WTC11 (cell line): ENCODE results near the gene TMEM59L. TPM values are rescaled to one million over a fixed set of nuclear protein-coding genes. Genes with fewer than 3 reads are reported as not detected.

ENCODE experiments used
- ELF4 ChIP-seq: sonication (generic); formaldehyde crosslinking; IDR thresholded peaks from 2 replicates; pipeline ENCODE4 v1.8.1; 2022; ENCODE audit warnings: low read depth, mild to moderate bottlenecking, moderate library complexity, missing genetic modification reagents
- ESRRA ChIP-seq: sonication (generic); formaldehyde crosslinking; IDR thresholded peaks from 2 replicates; pipeline ENCODE4 v1.8.1; 2022; ENCODE audit warnings: mild to moderate bottlenecking, missing genetic modification reagents, borderline replicate concordance
- IRF2 ChIP-seq: sonication (generic); formaldehyde crosslinking; IDR thresholded peaks from 2 replicates; pipeline ENCODE4 v1.8.0; 2022; ENCODE audit warnings: low read depth, missing genetic modification reagents, borderline replicate concordance
- NR2C2 ChIP-seq: sonication (generic); formaldehyde crosslinking; IDR thresholded peaks from 2 replicates; pipeline ENCODE4 v1.8.0; 2022; ENCODE audit warnings: mild to moderate bottlenecking, missing genetic modification reagents
- PRRX2 ChIP-seq: fragments of 250-450 bp; sonication (Bioruptor Pico); IDR thresholded peaks from 2 replicates; pipeline ENCODE4 v1.8.0; 2021; ENCODE audit warnings: mild to moderate bottlenecking
- RELA ChIP-seq: sonication (generic); formaldehyde crosslinking; IDR thresholded peaks from 2 replicates; pipeline ENCODE4 v1.8.1; 2022; ENCODE audit warnings: missing genetic modification reagents, mild to moderate bottlenecking, borderline replicate concordance
- SMAD3 ChIP-seq: sonication (generic); formaldehyde crosslinking; IDR thresholded peaks from 2 replicates; pipeline ENCODE4 v1.8.0; 2022; ENCODE audit warnings: missing genetic modification reagents, mild to moderate bottlenecking, borderline replicate concordance
- SP1 ChIP-seq: sonication (generic); formaldehyde crosslinking; conservative IDR thresholded peaks from 2 replicates; pipeline ENCODE4 v1.8.1; 2022; ENCODE audit warnings: missing genetic modification reagents
- TEAD1 ChIP-seq: sonication (generic); formaldehyde crosslinking; IDR thresholded peaks from 2 replicates; pipeline ENCODE4 v1.8.0; 2022; ENCODE audit warnings: mild to moderate bottlenecking, missing genetic modification reagents
- ZNF138 ChIP-seq: sonication (generic); formaldehyde crosslinking; conservative IDR thresholded peaks from 2 replicates; pipeline ENCODE4 v1.8.1; 2022; ENCODE audit warnings: mild to moderate bottlenecking, moderate library complexity, missing genetic modification reagents
- ZNF219 ChIP-seq: sonication (generic); formaldehyde crosslinking; IDR thresholded peaks from 2 replicates; pipeline ENCODE4 v1.8.0; 2023; ENCODE audit warnings: missing genetic modification reagents, mild to moderate bottlenecking, borderline replicate concordance
- ZNF416 ChIP-seq: fragments of 250-450 bp; sonication (Bioruptor Pico); IDR thresholded peaks from 2 replicates; pipeline ENCODE4 v1.9.0; 2021; ENCODE audit warnings: mild to moderate bottlenecking, inconsistent platforms
- total RNA-seq: library from RNA; stranded (reverse); gene quantifications from 3 replicates; pipeline ENCODE4 v1.2.3, GENCODE V29; 2021
- TF ChIP-seq, protein P1 (sequence below): sonication (generic); formaldehyde crosslinking; IDR thresholded peaks from 2 replicates; pipeline ENCODE4 v1.8.0; 2022; ENCODE audit warnings: mild to moderate bottlenecking, missing genetic modification reagents
- TF ChIP-seq, protein P2 (sequence below): sonication (generic); formaldehyde crosslinking; IDR thresholded peaks from 2 replicates; pipeline ENCODE4 v1.8.0; 2022; ENCODE audit warnings: mild to moderate bottlenecking, missing genetic modification reagents
- TF ChIP-seq, protein P3 (sequence below): fragments of 250-450 bp; sonication (Bioruptor Pico); IDR thresholded peaks from 2 replicates; pipeline ENCODE4 v1.9.0; 2021; ENCODE audit warnings: mild to moderate bottlenecking
- TF ChIP-seq, protein P4 (sequence below): sonication (generic); formaldehyde crosslinking; IDR thresholded peaks from 2 replicates; pipeline ENCODE4 v1.8.1; 2022; ENCODE audit warnings: low read depth, missing genetic modification reagents, borderline replicate concordance
- TF ChIP-seq, protein P5 (sequence below): sonication (generic); formaldehyde crosslinking; conservative IDR thresholded peaks from 2 replicates; pipeline ENCODE4 v1.8.1; 2023; ENCODE audit warnings: mild to moderate bottlenecking, low read depth, missing genetic modification reagents, moderate library complexity
- TF ChIP-seq, protein P6 (sequence below): sonication (generic); formaldehyde crosslinking; IDR thresholded peaks from 2 replicates; pipeline ENCODE4 v1.8.0; 2022; ENCODE audit warnings: missing genetic modification reagents
- TF ChIP-seq, protein P7 (sequence below): sonication (generic); formaldehyde crosslinking; IDR thresholded peaks from 2 replicates; pipeline ENCODE4 v1.8.0; 2022; ENCODE audit warnings: mild to moderate bottlenecking, missing genetic modification reagents
- TF ChIP-seq, protein P8 (sequence below): fragments of 250-450 bp; sonication (Bioruptor Pico); conservative IDR thresholded peaks from 2 replicates; pipeline ENCODE4 v1.9.0; 2021; ENCODE audit warnings: mild to moderate bottlenecking

TMEM59L gene
- total RNA-seq, 1 experiment from 2014 or later: 14.8 TPM

DNA sequence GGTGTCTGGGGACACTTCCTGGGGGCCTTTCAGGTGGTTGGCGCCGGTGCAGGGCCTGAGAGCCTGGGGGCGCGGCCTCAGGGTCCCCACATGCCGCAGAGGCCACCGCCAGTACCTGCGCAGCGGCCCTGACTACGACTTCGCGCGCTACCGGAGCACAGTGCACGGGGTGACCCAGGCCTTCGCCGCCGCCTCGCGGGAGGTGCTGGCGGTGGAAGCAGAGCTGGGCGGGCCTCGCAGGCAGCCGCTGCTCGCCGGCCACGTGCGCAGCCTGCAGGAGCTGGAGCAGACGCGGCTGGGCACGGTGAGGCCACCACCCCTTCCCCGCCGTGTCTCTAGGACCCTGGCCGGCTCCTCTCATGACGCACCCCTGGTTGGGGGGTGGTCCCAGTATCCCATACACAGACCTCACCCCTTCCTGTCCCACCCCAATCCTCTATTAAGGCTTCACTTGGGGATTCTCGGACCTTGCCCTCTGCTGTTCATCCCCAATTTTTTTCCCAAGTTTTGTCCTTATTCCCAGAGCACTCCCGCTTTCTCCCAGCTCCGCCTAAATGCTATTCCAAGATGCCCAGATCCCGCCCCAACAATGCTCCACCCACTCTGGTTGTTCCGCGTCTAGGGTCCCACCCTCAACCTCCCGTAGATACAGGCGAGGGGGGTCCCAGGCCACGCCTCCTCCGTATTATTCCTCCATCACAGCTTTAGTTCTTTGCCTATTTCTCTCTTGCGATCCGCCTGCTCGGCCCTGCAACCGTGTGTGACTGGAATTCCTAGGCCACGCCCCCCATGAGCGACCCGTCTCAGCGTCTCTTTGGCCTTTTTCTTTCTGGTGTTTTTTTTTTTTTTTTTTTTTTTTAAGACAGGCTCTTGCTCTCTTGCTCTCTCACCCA, 23.0 kb upstream of the TMEM59L start (continued):
- TF ChIP-seq, protein P1, sequence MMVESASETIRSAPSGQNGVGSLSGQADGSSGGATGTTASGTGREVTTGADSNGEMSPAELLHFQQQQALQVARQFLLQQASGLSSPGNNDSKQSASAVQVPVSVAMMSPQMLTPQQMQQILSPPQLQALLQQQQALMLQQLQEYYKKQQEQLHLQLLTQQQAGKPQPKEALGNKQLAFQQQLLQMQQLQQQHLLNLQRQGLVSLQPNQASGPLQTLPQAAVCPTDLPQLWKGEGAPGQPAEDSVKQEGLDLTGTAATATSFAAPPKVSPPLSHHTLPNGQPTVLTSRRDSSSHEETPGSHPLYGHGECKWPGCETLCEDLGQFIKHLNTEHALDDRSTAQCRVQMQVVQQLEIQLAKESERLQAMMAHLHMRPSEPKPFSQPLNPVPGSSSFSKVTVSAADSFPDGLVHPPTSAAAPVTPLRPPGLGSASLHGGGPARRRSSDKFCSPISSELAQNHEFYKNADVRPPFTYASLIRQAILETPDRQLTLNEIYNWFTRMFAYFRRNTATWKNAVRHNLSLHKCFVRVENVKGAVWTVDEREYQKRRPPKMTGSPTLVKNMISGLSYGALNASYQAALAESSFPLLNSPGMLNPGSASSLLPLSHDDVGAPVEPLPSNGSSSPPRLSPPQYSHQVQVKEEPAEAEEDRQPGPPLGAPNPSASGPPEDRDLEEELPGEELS: peak; percentile 83; the same call in 1 of the 2 replicates
- TF ChIP-seq ZNF416 (CRISPR knock-in tag): peak; percentile 37; the same call in 1 of the 2 replicates
- TF ChIP-seq, protein P2, sequence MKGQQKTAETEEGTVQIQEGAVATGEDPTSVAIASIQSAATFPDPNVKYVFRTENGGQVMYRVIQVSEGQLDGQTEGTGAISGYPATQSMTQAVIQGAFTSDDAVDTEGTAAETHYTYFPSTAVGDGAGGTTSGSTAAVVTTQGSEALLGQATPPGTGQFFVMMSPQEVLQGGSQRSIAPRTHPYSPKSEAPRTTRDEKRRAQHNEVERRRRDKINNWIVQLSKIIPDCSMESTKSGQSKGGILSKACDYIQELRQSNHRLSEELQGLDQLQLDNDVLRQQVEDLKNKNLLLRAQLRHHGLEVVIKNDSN (CRISPR knock-in tag): peak; percentile 64
- TF ChIP-seq IRF2 (CRISPR knock-in tag): 0 out of 2 replicates have a peak, but pooled peaks have one; percentile 75
- 0 out of 2 replicates have a peak, but pooled peaks have one; percentile 56 for TF ChIP-seq ZNF219
- TF ChIP-seq ELF4: no peak
- peak; percentile 61; the same call in 1 of the 2 replicates for TF ChIP-seq SP1 (CRISPR knock-in tag)
- TF ChIP-seq NR2C2: peak; percentile 58; the same call in 1 of the 2 replicates
- peak; percentile 21; the same call in 1 of the 2 replicates for TF ChIP-seq TEAD1
- no peak for TF ChIP-seq SMAD3 (CRISPR knock-in tag)
- TF ChIP-seq, protein P3, sequence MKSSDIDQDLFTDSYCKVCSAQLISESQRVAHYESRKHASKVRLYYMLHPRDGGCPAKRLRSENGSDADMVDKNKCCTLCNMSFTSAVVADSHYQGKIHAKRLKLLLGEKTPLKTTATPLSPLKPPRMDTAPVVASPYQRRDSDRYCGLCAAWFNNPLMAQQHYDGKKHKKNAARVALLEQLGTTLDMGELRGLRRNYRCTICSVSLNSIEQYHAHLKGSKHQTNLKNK (CRISPR knock-in tag): peak; percentile 10; the same call in 1 of the 2 replicates
- TF ChIP-seq, protein P4, sequence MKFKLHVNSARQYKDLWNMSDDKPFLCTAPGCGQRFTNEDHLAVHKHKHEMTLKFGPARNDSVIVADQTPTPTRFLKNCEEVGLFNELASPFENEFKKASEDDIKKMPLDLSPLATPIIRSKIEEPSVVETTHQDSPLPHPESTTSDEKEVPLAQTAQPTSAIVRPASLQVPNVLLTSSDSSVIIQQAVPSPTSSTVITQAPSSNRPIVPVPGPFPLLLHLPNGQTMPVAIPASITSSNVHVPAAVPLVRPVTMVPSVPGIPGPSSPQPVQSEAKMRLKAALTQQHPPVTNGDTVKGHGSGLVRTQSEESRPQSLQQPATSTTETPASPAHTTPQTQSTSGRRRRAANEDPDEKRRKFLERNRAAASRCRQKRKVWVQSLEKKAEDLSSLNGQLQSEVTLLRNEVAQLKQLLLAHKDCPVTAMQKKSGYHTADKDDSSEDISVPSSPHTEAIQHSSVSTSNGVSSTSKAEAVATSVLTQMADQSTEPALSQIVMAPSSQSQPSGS (CRISPR knock-in tag): 0 out of 2 replicates have a peak, but pooled peaks have one; percentile 74
- TF ChIP-seq, protein P5, sequence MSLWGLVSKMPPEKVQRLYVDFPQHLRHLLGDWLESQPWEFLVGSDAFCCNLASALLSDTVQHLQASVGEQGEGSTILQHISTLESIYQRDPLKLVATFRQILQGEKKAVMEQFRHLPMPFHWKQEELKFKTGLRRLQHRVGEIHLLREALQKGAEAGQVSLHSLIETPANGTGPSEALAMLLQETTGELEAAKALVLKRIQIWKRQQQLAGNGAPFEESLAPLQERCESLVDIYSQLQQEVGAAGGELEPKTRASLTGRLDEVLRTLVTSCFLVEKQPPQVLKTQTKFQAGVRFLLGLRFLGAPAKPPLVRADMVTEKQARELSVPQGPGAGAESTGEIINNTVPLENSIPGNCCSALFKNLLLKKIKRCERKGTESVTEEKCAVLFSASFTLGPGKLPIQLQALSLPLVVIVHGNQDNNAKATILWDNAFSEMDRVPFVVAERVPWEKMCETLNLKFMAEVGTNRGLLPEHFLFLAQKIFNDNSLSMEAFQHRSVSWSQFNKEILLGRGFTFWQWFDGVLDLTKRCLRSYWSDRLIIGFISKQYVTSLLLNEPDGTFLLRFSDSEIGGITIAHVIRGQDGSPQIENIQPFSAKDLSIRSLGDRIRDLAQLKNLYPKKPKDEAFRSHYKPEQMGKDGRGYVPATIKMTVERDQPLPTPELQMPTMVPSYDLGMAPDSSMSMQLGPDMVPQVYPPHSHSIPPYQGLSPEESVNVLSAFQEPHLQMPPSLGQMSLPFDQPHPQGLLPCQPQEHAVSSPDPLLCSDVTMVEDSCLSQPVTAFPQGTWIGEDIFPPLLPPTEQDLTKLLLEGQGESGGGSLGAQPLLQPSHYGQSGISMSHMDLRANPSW (CRISPR knock-in tag): no peak
- peak; percentile 69; the same call in 1 of the 2 replicates for TF ChIP-seq ESRRA (CRISPR knock-in tag)
- 0 out of 2 replicates have a peak, but pooled peaks have one; percentile 58 for TF ChIP-seq ZNF138 (CRISPR knock-in tag)
- TF ChIP-seq PRRX2: peak; percentile 14; the same call in 1 of the 2 replicates
- TF ChIP-seq, protein P6, sequence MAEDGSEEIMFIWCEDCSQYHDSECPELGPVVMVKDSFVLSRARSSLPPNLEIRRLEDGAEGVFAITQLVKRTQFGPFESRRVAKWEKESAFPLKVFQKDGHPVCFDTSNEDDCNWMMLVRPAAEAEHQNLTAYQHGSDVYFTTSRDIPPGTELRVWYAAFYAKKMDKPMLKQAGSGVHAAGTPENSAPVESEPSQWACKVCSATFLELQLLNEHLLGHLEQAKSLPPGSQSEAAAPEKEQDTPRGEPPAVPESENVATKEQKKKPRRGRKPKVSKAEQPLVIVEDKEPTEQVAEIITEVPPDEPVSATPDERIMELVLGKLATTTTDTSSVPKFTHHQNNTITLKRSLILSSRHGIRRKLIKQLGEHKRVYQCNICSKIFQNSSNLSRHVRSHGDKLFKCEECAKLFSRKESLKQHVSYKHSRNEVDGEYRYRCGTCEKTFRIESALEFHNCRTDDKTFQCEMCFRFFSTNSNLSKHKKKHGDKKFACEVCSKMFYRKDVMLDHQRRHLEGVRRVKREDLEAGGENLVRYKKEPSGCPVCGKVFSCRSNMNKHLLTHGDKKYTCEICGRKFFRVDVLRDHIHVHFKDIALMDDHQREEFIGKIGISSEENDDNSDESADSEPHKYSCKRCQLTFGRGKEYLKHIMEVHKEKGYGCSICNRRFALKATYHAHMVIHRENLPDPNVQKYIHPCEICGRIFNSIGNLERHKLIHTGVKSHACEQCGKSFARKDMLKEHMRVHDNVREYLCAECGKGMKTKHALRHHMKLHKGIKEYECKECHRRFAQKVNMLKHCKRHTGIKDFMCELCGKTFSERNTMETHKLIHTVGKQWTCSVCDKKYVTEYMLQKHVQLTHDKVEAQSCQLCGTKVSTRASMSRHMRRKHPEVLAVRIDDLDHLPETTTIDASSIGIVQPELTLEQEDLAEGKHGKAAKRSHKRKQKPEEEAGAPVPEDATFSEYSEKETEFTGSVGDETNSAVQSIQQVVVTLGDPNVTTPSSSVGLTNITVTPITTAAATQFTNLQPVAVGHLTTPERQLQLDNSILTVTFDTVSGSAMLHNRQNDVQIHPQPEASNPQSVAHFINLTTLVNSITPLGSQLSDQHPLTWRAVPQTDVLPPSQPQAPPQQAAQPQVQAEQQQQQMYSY (CRISPR knock-in tag): no peak
- TF ChIP-seq RELA (CRISPR knock-in tag): peak; percentile 81; the same call in 1 of the 2 replicates
- TF ChIP-seq, protein P7, sequence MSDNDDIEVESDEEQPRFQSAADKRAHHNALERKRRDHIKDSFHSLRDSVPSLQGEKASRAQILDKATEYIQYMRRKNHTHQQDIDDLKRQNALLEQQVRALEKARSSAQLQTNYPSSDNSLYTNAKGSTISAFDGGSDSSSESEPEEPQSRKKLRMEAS (CRISPR knock-in tag): peak; percentile 94
- TF ChIP-seq, protein P8, sequence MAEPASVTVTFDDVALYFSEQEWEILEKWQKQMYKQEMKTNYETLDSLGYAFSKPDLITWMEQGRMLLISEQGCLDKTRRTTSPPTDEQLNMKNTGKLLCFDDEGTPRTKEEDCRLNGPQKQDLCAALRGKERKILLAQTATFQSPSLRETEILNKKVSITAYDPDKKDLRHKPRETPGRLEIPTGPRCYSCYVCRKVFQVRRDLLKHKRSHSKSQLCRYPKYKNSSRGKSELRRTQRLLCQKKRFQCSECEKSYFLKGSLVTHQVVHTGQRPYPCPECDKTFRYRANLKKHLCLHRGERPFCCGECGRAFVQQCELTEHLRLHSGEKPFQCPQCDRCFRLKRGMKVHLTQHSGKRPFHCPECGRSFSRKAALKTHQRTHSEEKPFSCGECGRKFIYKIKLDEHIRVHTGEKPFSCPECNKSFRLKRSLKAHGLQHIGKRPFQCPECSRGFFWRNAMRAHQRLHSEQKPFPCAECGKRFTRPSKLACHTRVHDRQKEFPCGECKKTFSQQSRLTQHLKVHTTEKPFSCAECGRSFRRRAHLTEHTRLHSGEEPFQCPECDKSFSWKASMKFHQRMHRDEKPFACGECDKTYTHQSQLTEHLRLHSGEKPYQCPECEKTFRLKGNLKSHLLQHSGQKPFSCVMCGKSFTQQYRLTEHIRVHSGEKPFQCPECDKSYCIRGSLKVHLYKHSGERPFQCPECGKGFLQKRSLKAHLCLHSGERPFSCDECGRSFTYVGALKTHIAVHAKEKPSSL: no peak
